ENCODE results near the gene GPR87. TPM values are rescaled to one million over a fixed set of nuclear protein-coding genes. Genes with fewer than 3 reads are reported as not detected.

Gene GPR87
- total RNA-seq, 1 donor, result not detected

DNA sequence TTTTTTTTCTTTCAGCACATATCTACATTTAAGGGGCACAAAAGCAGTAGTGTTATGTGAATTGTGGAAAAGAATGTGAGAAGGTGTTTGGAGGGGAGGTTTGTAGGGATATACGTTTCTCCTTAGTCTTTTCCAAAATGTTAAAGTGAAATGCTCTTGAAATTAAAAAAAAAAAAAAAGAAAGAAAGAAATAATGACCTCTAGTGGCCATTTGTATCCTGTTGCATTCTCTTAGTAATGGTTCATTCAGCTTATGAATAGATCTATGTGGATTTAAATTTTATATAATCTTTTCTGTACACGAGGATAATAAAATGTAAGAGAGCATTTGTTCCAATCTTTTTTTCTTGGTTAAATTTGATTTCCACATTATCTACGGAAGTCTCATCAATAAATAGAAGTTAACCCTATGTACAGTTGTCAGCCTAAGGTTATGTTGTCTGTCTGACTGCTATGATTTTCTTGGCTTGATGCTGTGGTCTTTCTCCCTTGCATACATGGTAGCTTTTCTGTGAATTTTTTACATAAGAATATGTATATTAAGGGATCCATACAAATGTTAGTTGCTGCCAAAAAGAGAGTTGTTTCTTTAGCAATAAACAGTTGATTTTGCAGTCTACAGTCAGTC, 11.1 kb upstream of the GPR87 start:
- Histone ChIP-seq H3K9me3 (ENCODE audit: low read depth, low read length) (no peaks in the 10 kb centered on the region), H3K4me3 (ENCODE audit: insufficient read depth, low read length) (no peak overlapping the region), H3K4me2 (ENCODE audit: insufficient read depth, low read length) (peak overlapping the region; percentile 57), H3K4me1 (ENCODE audit: insufficient read depth, low read length) (no peaks in the 10 kb centered on the region), H3K27ac (ENCODE audit: low read depth, low read length) (no peak overlapping the region), H4K20me1 (ENCODE audit: insufficient read depth, low read length) (no peaks in the 10 kb centered on the region), H3K79me2 (ENCODE audit: insufficient read depth, low read length) (no peaks in the 10 kb centered on the region), H3K36me3 (ENCODE audit: insufficient read depth, low read length) (no peaks in the 10 kb centered on the region), H3K27me3 (ENCODE audit: insufficient read depth, low read length) (no peaks in the 10 kb centered on the region), H2AFZ (ENCODE audit: low read length) (no peak overlapping the region)
- TF ChIP-seq, protein P1, sequence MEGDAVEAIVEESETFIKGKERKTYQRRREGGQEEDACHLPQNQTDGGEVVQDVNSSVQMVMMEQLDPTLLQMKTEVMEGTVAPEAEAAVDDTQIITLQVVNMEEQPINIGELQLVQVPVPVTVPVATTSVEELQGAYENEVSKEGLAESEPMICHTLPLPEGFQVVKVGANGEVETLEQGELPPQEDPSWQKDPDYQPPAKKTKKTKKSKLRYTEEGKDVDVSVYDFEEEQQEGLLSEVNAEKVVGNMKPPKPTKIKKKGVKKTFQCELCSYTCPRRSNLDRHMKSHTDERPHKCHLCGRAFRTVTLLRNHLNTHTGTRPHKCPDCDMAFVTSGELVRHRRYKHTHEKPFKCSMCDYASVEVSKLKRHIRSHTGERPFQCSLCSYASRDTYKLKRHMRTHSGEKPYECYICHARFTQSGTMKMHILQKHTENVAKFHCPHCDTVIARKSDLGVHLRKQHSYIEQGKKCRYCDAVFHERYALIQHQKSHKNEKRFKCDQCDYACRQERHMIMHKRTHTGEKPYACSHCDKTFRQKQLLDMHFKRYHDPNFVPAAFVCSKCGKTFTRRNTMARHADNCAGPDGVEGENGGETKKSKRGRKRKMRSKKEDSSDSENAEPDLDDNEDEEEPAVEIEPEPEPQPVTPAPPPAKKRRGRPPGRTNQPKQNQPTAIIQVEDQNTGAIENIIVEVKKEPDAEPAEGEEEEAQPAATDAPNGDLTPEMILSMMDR (IDR thresholded peaks at IDR 0.05; ENCODE audit: extremely low read depth, low read depth, low read length), result peak; percentile 73
- DNase-seq (ENCODE audit: insufficient read length, low spot score, missing footprints), result peak; percentile 30

DNA sequence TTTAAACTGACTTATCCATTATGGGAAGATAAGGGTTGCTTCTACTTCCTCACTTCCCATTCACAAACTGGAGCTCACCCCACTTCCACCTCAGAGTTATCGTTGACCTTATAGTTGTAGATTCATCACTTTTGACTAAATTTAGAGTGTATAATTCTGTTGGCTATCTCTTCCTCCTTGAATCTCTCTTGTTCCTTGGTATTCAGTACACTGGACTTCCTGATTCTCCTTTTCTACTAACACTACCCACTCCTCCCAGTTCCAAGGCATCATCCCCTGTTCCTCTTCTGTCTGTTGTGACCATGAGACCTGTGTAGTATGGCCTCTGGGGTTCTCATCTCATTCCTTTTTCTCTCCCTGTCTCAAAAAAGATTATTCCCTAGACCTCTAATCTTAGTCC, 5.9 kb upstream of the GPR87 start:
- Histone ChIP-seq H3K36me3 (ENCODE audit: insufficient read depth, low read length) (no peaks in the 10 kb centered on the region), H3K9me3 (ENCODE audit: low read depth, low read length) (no peaks in the 10 kb centered on the region), H3K27me3 (ENCODE audit: insufficient read depth, low read length) (no peaks in the 10 kb centered on the region), H3K27ac (ENCODE audit: low read depth, low read length) (no peak overlapping the region), H3K4me2 (ENCODE audit: insufficient read depth, low read length) (no peak overlapping the region), H2AFZ (ENCODE audit: low read length) (no peak overlapping the region), H3K4me3 (ENCODE audit: insufficient read depth, low read length) (no peak overlapping the region), H3K79me2 (ENCODE audit: insufficient read depth, low read length) (no peaks in the 10 kb centered on the region), H3K4me1 (ENCODE audit: insufficient read depth, low read length) (peaks cover 26% of the 10 kb centered on the region), H4K20me1 (ENCODE audit: insufficient read depth, low read length) (no peaks in the 10 kb centered on the region)
- no peak for DNase-seq (ENCODE audit: insufficient read length, low spot score, missing footprints)
- TF ChIP-seq, protein P1 (IDR thresholded peaks at IDR 0.05; ENCODE audit: extremely low read depth, low read depth, low read length), result no peak

DNA sequence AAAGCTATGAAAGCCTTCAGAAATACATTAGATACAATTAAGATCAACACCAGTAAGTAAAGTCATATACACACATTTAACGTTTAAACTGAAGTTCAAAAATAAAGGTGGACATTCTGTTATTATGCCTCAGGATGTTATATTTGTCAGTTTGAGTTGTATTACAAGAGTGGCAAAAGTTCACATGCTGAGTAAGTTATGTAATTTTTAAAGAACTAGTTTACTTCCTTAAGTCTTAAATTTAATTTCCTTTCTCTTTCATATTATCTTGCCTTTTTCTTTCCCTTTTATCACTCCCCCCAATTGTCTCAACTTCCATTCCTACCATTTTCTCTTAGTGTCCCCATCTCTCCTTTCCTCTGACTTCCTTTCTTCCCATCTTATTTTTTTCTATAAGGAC, 4.9 kb upstream of the GPR87 start:
- TF ChIP-seq, protein P1 (IDR thresholded peaks at IDR 0.05; ENCODE audit: extremely low read depth, low read depth, low read length), result no peak
- Histone ChIP-seq H3K27ac (ENCODE audit: low read depth, low read length) (no peak overlapping the region), H3K9me3 (ENCODE audit: low read depth, low read length) (no peaks in the 10 kb centered on the region), H3K79me2 (ENCODE audit: insufficient read depth, low read length) (no peaks in the 10 kb centered on the region), H3K4me3 (ENCODE audit: insufficient read depth, low read length) (no peak overlapping the region), H3K4me2 (ENCODE audit: insufficient read depth, low read length) (no peak overlapping the region), H3K36me3 (ENCODE audit: insufficient read depth, low read length) (no peaks in the 10 kb centered on the region), H3K27me3 (ENCODE audit: insufficient read depth, low read length) (no peaks in the 10 kb centered on the region), H4K20me1 (ENCODE audit: insufficient read depth, low read length) (no peaks in the 10 kb centered on the region), H2AFZ (ENCODE audit: low read length) (no peak overlapping the region), H3K4me1 (ENCODE audit: insufficient read depth, low read length) (peaks cover 31% of the 10 kb centered on the region)
- DNase-seq (ENCODE audit: insufficient read length, low spot score, missing footprints), result peak; percentile 11

DNA sequence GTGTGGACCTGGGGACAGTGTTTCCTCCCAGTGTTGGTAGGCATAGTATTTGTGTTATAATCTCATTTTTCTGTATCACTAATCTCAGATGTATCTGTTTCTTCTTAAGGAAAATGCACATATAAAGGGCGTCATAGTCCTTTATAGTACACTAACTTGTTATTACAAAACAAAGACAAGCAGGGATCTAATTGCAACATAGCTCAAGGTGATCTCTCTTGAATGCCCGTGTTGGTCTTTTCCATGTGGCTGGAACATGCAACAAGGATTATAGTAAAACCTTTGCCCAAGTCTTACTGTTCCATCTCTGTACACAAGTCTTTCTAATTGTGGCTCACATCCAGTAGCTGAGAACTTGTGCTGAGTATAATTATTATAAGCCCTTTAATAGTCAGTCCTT, 3.5 kb upstream of the GPR87 start:
- peaks cover 31% of the 10 kb centered on the region for H3K4me1 ChIP-seq (ENCODE audit: insufficient read depth, low read length)
- peak overlapping the region; percentile 4 for H3K4me2 ChIP-seq (ENCODE audit: insufficient read depth, low read length)
- no peaks in the 10 kb centered on the region for H3K36me3 ChIP-seq (ENCODE audit: insufficient read depth, low read length)
- H3K27ac ChIP-seq (ENCODE audit: low read depth, low read length), result peak overlapping the region; percentile 2
- no peaks in the 10 kb centered on the region for H3K9me3 ChIP-seq (ENCODE audit: low read depth, low read length)
- no peaks in the 10 kb centered on the region for H3K27me3 ChIP-seq (ENCODE audit: insufficient read depth, low read length)
- no peak overlapping the region for H3K4me3 ChIP-seq (ENCODE audit: insufficient read depth, low read length)
- H3K79me2 ChIP-seq (ENCODE audit: insufficient read depth, low read length), result no peaks in the 10 kb centered on the region
- TF ChIP-seq, protein P1 (IDR thresholded peaks at IDR 0.05; ENCODE audit: extremely low read depth, low read depth, low read length), result no peak
- H2AFZ ChIP-seq (ENCODE audit: low read length), result peak overlapping the region; percentile 3
- H4K20me1 ChIP-seq (ENCODE audit: insufficient read depth, low read length), result no peaks in the 10 kb centered on the region
- DNase-seq (ENCODE audit: insufficient read length, low spot score, missing footprints), result no peak
